Hippocampal formation (tissue), 2 donors: ENCODE results near the gene SLC22A23.

Experiments used
- DNase-seq, 2 donors: peaks; one replicate each; lab custom pipeline; 2025; lab: John Stamatoyannopoulos, UW

The SLC22A23 gene

GRCh38 chr6:3422435-3423070 lies 34.3 kb downstream of the SLC22A23 start:
- no peak for DNase-seq

- DNase-seq = no peak
Measured at GRCh38 chr6:3421791-3422434, 34.9 kb downstream of the SLC22A23 start.

GRCh38 chr6:3421143-3421542 lies 35.7 kb downstream of the SLC22A23 start:
- no peak for DNase-seq

- no peak for DNase-seq
Measured at GRCh38 chr6:3419624-3420272, 37.1 kb downstream of the SLC22A23 start.

GRCh38 chr6:3418496-3419060 lies 38.3 kb downstream of the SLC22A23 start:
- DNase-seq = no peak

- DNase-seq = no peak
Measured at GRCh38 chr6:3417473-3417872, 39.4 kb downstream of the SLC22A23 start.

GRCh38 chr6:3415490-3415889 lies 41.4 kb downstream of the SLC22A23 start:
- no peak for DNase-seq

GRCh38 chr6:3415082-3415453 lies 41.8 kb downstream of the SLC22A23 start:
- no peak for DNase-seq

GRCh38 chr6:3414327-3415081 lies 42.3 kb downstream of the SLC22A23 start:
- DNase-seq = no peak

- DNase-seq = no peak
Measured at GRCh38 chr6:3413592-3413991, 43.3 kb downstream of the SLC22A23 start.

GRCh38 chr6:3412779-3413500 lies 43.9 kb downstream of the SLC22A23 start:
- no peak for DNase-seq

GRCh38 chr6:3411967-3412778 lies 44.7 kb downstream of the SLC22A23 start:
- DNase-seq = no peak

- peak; percentile 31 to 40 for DNase-seq
Measured at GRCh38 chr6:3410385-3411360, 46.2 kb downstream of the SLC22A23 start.

GRCh38 chr6:3409699-3410384 lies 47.0 kb downstream of the SLC22A23 start:
- DNase-seq = no peak

- no peak for DNase-seq
Measured at GRCh38 chr6:3408665-3409064, 48.2 kb downstream of the SLC22A23 start.

- no peak for DNase-seq
Measured at GRCh38 chr6:3407840-3408239, 49.0 kb downstream of the SLC22A23 start.

GRCh38 chr6:3406891-3407809 lies 49.7 kb downstream of the SLC22A23 start:
- DNase-seq = no peak

GRCh38 chr6:3406362-3406821 lies 50.5 kb downstream of the SLC22A23 start:
- DNase-seq = no peak
